ENCODE data around the gene GATB. TPM values are rescaled to one million over a fixed set of nuclear protein-coding genes. Genes with fewer than 3 reads are reported as not detected.

The GATB gene
- polyA plus RNA-seq, 1 donor (not counting 4 experiments of a cell fraction or from before 2014, with no cell fraction given), result 31.0 TPM

GRCh38 chr4:151806511-151806927 is 45.7 kb upstream of the GATB start:
- TF ChIP-seq CTCF (optimal IDR thresholded peaks at IDR 0.05 in 1 of 3, IDR thresholded peaks at IDR 0.05 in 1 of 3, conservative IDR thresholded peaks at IDR 0.05 in 1 of 3; ENCODE audit: extremely low read depth in 1 of 3, insufficient read depth in 2 of 3, low read length in 3 of 3) (no peak), EZH2 (IDR thresholded peaks at IDR 0.05; ENCODE audit: low read length) (no peak)
- Histone ChIP-seq H3K4me3 (ENCODE audit: control insufficient read depth in 2 of 3, extremely low read depth in 1 of 3, insufficient read depth in 2 of 3, low read depth in 1 of 3, low read length in 3 of 3) (no peak overlapping the region), H3K9me3 (ENCODE audit: control insufficient read depth, low read depth, low read length) (no peaks in the 10 kb centered on the region), H2AFZ (ENCODE audit: control insufficient read depth, low read length) (peak overlapping the region; percentile 53), H3K27me3 (ENCODE audit: control insufficient read depth, extremely low read depth, insufficient read depth, low read length) (no peaks in the 10 kb centered on the region), H3K36me3 (ENCODE audit: control insufficient read depth in 2 of 2, extremely low read depth in 1 of 2, insufficient read depth in 2 of 2, low read length in 2 of 2) (no peaks in the 10 kb centered on the region), H4K20me1 (ENCODE audit: control insufficient read depth, extremely low read depth, insufficient read depth, low read length) (no peaks in the 10 kb centered on the region), H3K4me2 (ENCODE audit: control insufficient read depth, extremely low read depth, insufficient read depth, low read depth, low read length) (peak overlapping the region; percentile 53), H3K79me2 (ENCODE audit: control insufficient read depth, insufficient read depth, low read length) (no peaks in the 10 kb centered on the region), H3K9me1 (ENCODE audit: control insufficient read depth, extremely low read depth, insufficient read depth, low read length) (no peaks in the 10 kb centered on the region), H3K9ac (ENCODE audit: control insufficient read depth, extremely low read depth, insufficient read depth, low read length) (no peak overlapping the region), H3K27ac (ENCODE audit: control insufficient read depth, insufficient read depth, low read length) (peak overlapping the region; percentile 13), H3K4me1 (ENCODE audit: control insufficient read depth, extremely low read depth, insufficient read depth, low read length) (peaks cover 20% of the 10 kb centered on the region)
- dilution Hi-C loops (cut with MboI; ENCODE audit: extremely low pct_ligation_motif_present, low sequenced_read_pairs), result no loop called here
- DNase-seq (ENCODE audit: low read depth, low spot score) (no peak), FAIRE-seq (peak; percentile 82)

- Histone ChIP-seq H3K27me3 (ENCODE audit: control insufficient read depth, extremely low read depth, insufficient read depth, low read length) (no peaks in the 10 kb centered on the region), H3K27ac (ENCODE audit: control insufficient read depth, insufficient read depth, low read length) (no peak overlapping the region), H2AFZ (ENCODE audit: control insufficient read depth, low read length) (no peak overlapping the region), H3K9me3 (ENCODE audit: control insufficient read depth, low read depth, low read length) (no peaks in the 10 kb centered on the region), H3K4me3 (ENCODE audit: control insufficient read depth in 2 of 3, extremely low read depth in 1 of 3, insufficient read depth in 2 of 3, low read depth in 1 of 3, low read length in 3 of 3) (no peak overlapping the region), H3K9me1 (ENCODE audit: control insufficient read depth, extremely low read depth, insufficient read depth, low read length) (no peaks in the 10 kb centered on the region), H3K4me2 (ENCODE audit: control insufficient read depth, extremely low read depth, insufficient read depth, low read depth, low read length) (no peak overlapping the region), H3K79me2 (ENCODE audit: control insufficient read depth, insufficient read depth, low read length) (no peaks in the 10 kb centered on the region), H3K36me3 (ENCODE audit: control insufficient read depth in 2 of 2, extremely low read depth in 1 of 2, insufficient read depth in 2 of 2, low read length in 2 of 2) (no peaks in the 10 kb centered on the region), H3K9ac (ENCODE audit: control insufficient read depth, extremely low read depth, insufficient read depth, low read length) (no peak overlapping the region), H3K4me1 (ENCODE audit: control insufficient read depth, extremely low read depth, insufficient read depth, low read length) (peaks cover 22% of the 10 kb centered on the region), H4K20me1 (ENCODE audit: control insufficient read depth, extremely low read depth, insufficient read depth, low read length) (no peaks in the 10 kb centered on the region)
- FAIRE-seq (no peak), DNase-seq (ENCODE audit: low read depth, low spot score) (no peak)
- TF ChIP-seq EZH2 (IDR thresholded peaks at IDR 0.05; ENCODE audit: low read length), result no peak
- TF ChIP-seq CTCF (optimal IDR thresholded peaks at IDR 0.05 in 1 of 3, IDR thresholded peaks at IDR 0.05 in 1 of 3, conservative IDR thresholded peaks at IDR 0.05 in 1 of 3; ENCODE audit: extremely low read depth in 1 of 3, insufficient read depth in 2 of 3, low read length in 3 of 3), result no peak
- dilution Hi-C loops (cut with MboI; ENCODE audit: extremely low pct_ligation_motif_present, low sequenced_read_pairs), result no loop called here
Observed at GRCh38 chr4:151804821-151805220, 44.0 kb upstream of the GATB start.

Measured in keratinocyte (primary cell).